NCI-H510A treated with DMSO at 0.1 percent for 48 hours (cell line): ENCODE measurements around the gene MAML2.

Experiments used
- DNase-seq: peaks from one replicate; lab custom pipeline; 2025; lab: John Stamatoyannopoulos, UW

MAML2 gene

DNA sequence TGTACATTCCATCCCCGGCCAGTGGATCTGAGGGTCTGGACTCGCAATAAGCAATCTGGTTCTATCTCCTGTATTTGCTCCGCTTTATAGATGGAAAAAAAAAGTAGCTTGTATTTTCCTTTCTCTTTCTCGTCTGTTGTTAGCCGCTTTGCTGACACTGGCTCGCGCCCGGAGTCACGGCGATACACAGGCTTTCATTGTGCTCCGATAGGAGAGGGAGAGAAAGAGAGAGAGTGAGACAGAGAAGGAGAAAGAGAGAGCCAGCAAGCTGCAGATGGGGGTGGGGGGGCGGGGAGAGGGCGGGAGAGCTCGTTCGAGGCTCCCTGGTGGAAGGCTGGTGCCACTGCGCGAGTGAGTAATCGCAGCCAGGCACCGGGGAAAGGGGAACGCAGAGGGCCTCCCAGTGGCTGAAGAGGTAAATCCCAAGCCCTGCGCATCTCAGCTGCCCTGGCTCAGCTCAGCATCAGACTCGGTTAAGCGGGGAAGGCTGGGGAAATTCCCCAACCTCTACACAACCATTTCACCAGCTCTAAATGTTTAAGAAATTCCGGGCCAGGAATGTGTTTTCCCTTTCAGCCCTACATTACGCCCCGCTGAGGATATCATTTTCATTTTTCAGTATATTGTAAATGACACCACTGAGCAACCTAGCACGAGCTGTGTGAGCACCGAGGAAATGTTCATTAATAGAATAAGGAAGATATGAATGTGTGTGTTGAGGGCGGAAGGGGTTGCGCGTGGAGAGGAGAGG lies at the start of gene MAML2:
MAML2 (minus strand) TSS at position 235 of the 751 bp plus-strand sequence. CDS start 1,300 bp downstream, outside the sequence.
- DNase-seq = peak; percentile 54

DNA sequence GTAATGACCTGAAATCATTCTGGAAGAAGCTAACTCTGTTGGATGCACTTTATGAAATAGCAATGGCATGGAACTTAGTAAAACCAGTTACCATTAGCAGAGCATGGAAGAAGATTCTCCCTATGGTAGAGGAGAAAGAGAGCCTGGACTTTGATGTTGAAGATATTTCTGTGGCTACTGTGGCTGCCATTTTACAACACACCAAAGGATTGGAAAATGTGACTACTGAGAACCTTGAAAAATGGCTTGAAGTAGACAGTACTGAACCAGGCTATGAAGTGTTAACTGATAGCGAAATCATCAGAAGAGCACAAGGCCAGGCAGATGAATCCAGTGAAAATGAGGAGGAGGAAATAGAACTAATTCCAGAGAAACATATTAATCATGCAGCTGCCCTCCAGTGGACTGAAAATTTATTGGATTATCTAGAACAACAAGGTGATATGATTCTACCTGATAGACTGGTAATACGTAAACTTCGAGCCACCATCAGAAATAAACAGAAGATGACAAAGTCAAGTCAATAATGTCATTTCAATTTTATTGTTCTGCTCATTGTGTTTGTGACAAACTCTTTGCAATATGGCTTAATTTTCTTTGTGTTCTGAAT lies 48.8 kb upstream of the MAML2 start:
- DNase-seq = no peak

DNA sequence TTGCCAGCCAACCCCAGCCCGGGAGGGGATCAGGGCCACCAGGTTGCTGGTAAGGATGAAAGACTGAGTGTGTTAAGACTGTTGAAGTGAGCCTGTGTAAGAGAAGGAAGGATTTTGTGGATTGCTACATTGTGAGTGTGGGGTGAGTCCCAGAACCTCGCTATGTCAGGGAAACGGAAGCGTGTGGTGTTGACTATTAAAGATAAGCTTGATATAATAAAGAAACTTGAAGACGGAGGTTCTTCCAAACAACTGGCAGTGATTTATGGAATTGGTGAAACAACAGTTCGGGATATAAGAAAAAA lies 47.4 kb upstream of the MAML2 start:
- no peak for DNase-seq

DNA sequence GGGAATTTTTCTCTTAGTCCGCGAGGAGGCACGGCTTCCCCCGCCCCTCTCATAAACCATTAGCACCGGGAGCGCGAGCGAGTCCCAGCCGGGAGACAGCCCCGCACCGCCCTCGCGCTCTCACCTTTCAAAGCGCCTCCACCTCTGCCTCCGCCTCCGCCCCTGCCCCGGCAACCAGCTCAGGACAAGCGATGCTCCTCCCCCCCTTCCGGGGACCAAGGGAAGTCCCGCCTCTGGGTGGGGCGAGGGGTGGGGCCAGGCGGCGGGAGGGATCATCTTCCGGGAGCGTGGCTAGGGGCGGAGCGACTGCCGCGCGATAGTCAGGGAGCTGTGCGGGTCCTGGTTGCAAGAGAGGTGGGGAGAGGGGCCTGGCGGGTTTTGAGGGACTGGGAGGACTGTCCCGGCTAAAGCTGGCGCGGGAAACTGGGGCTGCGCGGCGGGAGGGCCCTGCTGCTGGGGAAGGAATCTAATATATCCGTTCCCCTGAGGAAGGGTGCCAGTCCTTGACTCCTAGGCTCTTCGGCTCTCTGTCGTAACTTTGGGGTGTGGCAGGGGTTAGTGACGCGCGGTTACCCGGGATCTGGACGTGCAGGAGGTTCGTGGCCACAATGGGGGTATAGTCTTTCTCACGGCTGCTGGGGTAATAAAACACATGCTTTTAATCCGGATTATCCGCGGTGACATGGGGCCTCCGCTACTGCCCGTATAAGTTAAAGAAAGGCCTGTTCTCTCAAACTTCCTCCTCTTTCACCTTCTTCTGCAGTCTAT lies 46.9 kb upstream of the MAML2 start, which contains the start of the genes CCDC82 and JRKL:
CCDC82 (minus strand) TSS at position 193 of the 768 bp plus-strand sequence. CDS start 5,165 bp downstream, outside the sequence.
JRKL (plus strand) TSS at position 294 of the 768 bp plus-strand sequence. CDS start 637 bp downstream, outside the sequence.
- DNase-seq = peak; percentile 71

DNA sequence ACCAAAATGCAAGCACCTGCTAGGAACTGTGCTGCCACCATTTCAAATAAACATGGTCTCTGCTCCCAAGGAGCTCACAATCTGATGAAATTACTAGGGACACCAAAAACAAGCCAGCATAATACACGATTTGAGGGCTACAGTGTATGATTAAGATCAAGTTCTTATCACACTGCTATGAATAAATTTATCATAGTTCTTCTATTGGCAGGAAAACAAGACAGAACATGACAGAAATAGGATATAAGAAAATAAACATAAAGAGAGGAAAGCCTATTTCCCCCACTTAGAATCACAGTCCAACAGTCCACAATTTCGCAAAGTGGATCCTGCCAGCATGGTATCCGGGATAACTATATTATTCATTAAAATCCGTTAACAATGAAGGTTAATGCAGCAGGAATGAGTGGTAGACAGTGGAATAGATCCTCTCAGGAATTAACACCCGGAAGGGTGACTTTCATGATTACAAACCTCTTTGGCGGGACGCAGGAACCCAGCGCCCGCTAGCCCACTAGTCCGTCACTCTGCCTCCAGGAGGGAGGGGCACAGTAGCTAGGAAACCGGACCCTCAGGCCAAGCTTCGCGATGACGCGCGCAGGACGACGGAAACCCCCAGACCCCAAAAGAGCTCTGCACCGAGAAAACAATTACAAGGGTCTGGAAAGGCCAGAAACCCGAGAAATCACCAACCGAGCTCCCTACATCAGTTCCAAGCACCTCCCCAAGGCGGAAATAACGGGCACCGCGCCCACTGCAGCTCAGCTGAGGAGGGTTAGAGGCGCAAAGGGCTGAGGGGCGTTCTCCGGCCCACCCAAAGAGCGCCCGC lies 46.1 kb upstream of the MAML2 start:
- no peak for DNase-seq

DNA sequence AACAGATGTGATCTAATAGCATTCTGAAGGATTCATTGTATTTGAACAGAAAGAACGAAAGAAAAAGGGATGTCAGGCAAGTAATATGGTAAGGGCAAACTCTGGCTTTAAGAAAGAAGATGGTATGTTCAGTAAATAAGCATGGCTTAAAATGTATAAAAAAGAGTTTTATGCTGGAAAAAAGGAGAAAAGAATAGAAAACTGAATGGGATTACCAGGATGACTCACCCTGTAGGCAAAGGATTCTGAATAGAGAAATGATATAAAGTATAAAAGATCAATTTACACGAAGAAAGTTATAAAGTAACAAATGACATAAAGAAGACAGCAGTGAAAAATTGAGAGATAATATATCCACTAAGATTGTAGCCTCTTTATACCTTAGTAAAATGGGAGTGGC lies 42.2 kb upstream of the MAML2 start:
- no peak for DNase-seq

DNA sequence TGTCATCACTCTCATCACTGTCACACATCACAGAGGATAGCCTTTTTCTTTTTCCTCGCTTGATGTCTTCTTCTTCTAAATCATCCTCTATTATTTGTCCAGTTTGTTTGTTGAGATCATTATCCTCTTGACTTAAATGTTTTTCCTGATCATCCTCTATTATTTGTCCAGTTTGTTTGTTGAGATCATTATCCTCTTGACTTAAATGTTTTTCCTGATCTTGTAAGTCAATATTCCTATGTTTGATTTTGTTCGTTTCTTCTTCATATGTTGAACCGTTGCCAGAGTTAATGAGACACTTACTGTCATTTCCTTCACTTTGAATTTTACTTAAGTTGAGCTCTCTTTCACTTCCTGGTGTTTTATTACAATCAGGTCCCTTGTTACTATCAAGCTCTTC lies 41.2 kb upstream of the MAML2 start:
- peak; percentile 86 for DNase-seq

DNA sequence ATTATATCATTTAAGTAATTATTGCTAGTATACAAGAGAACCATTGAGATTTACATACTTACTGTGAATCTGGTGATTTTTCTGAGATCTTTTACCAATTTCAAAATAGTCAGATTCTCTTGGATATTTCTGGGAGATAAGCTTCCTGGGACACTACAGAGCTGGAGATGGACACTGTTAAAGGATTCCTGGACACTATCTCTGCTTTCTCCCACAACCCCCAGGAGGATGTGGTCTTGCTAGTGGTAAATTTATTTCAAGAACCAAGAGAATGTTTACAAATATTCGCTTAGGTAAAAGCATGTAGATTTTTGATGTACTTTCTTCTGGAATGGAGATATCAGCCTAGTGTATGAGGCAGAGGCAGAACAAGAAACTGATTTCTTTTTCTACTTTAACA lies 33.8 kb upstream of the MAML2 start:
- DNase-seq = no peak

DNA sequence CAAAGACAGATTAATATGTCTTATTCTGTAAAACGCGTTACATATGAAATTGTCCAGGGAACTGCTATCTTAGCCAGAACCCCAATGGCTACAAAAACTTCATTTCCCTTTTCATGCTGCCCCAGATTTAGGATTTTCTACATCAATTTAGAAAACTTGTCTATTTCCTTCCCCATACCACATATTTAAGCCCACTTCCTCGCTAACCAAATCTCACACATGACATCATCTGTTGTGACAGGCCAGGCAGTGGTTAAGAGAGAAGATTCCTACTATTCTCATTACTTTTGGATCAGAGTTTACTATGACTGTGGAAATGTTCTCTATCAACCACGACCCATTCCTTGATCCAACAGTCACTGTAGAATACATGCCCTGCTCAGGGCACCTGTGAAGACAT lies 30.8 kb upstream of the MAML2 start:
- DNase-seq = no peak

DNA sequence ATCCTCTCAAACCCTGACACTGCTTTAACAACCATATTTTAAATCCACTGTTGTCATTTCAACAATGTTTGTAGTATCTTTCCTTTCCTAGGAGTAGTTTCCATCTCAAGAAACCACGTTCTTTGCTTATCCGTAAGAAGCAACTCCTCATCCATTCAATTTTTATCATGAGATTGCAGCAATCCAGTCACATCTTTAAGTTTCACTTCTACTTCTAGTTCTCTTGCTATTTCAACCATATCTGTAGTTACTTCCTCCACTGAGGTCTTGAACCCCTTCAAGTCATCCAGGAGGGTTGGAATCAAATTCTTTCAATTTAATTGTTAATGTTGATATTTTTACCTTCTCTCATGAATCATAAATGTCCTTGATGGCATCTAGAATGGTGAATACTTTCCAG lies 24.3 kb upstream of the MAML2 start:
- DNase-seq = no peak

DNA sequence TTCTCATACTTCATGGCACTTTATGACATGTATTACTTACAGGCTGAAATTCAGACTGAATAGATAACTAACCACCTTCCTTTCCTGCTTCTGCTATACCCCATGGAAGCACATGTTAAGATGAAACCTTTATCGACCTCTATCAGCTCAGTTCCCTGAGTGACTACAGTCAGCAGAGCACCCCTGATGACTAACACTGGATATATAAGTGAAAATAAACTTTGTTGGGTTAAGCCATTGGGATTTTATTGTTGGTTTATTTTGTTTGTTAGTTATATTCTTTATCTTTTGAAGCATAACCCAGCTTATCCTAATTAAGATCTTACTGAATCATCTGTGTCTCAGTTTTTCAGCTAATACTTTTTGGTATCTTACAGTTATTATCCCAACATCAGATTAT lies 23.0 kb upstream of the MAML2 start:
- DNase-seq = no peak

DNA sequence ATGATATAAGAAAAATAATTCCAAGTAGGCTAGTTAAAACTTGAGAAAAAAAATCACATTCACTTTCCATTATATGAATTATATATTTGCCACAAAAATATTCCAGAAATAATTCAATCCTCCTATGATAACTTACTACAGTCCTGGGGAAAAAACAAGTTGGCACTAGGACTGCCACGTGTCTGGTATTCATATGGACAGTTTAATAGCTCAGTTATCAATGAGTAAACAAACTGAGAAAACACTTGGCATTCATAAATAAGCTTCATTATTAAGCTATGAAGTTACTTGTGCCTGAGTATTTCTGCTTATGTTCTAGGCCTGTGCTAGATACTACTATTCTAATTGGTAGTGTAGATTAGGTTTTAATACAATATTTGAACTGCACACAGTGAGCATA lies 22.5 kb upstream of the MAML2 start:
- DNase-seq = no peak

DNA sequence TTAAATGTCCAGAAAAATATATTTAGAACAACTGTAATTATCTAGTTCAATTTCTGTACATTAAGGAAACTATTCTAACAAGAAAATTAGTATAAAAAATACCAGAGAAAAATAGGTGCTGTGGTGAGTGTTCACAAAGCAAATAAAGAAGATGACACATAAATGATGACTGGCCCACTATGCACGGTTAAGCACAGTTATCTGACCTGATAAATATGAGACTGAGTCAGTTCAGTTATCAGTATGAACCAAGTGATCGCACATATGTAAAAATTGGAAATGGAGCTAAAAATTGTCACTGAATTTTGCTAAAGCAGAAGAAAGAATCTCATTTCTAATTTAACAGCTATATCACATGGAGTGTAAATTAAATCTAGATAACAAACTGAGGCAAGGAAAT lies 18.8 kb upstream of the MAML2 start:
- no peak for DNase-seq

DNA sequence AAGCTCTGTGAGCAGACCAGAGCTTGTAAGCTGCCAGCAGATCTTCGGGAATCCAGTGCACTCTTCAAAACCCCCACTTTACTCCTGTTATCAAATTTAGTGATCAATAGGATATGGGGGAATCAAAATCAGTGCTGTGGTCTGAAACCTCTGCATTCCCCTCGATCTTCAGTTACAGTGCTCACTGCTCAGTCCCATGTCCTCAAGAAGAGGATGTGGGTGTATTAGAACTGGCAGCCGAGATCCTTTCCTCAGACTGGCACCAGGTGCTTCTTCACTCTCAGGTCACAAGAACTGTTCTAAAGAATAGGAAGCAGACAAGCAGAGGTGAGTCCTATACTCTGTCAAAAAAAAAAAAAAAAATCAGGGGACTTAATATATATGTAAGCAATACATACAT lies 15.3 kb upstream of the MAML2 start:
- no peak for DNase-seq

DNA sequence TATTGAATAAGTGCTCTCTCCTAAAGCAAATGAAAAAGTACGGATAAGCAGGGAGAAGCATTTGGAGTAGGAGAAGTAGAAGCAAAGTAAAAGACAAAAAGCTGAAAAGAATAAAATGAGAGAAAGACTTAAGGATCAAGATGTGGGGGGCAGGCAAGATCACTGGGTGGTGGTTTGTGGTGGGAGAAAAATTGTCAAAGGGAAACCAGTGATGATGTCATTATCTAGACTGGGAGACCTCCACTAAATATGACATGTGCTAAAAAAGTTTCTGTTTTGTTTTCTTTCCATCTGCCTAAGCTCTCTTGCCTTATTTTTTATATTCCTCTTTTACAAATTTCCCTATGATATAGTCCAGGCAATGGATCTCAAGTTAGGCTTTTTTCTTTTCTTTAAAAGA lies 14.8 kb upstream of the MAML2 start:
- no peak for DNase-seq

DNA sequence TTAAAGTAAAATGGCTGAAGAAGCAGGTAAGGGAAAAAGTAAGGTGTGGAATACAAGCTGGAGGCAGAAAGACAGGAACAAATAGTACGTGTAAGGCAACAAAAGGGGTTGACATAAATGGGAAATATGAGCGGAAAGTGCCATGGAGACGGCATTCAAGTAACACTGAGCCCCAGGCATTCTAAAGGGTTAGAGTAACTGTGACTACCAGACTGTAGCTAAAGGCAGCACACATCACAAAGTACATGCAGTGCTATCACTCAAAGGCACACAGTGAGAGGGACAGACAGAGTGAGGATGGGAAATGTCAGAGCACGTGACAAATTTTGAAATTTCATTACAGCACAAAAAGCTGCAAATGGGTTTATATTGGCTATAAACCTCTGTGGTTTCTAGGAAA lies 13.9 kb upstream of the MAML2 start:
- DNase-seq = no peak

DNA sequence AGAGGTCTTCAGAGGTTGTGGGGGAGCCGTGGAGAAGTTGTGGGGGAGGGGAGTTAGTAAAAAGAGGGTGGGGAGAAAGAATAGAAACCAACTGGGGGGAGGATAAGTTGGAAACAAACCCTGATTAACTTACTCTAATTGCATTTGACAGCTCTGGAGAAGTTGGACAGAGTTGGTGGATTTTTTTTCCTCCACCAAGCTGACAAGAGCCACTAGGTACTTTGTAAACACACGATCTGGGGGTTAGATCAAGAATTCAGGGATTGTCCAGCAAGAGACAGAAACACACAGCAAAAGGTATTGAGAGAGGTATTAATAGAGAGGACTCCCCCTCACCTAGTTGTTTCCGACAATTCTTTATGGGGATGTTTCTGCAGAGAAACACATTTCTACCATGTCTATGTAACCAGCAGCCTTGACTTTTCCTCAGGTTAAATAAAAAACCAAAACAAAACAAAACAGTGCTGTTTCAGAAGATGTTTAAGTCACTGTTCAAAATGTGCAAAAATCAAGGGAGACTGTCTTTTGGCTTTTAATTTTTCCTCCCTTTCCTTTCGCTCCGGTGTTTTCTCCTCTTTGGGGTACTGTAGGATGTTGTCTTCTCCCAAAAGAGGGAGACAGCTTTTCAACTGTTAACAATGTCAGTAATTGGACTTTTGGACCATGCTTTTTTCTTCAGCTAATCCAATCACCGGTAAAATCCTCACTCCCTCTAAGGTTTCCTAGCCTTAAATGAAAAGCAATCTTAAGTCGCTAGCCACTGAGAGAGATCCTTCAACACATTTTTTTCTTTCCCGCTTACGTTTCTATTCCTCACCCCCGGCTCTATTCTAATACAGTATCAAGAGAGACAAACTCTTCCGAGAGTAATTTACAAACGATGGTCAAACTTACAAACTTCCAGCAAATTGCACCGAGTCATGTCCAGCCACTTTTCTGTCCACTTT lies 708 bp downstream of the MAML2 start:
- DNase-seq = peak; percentile 27

DNA sequence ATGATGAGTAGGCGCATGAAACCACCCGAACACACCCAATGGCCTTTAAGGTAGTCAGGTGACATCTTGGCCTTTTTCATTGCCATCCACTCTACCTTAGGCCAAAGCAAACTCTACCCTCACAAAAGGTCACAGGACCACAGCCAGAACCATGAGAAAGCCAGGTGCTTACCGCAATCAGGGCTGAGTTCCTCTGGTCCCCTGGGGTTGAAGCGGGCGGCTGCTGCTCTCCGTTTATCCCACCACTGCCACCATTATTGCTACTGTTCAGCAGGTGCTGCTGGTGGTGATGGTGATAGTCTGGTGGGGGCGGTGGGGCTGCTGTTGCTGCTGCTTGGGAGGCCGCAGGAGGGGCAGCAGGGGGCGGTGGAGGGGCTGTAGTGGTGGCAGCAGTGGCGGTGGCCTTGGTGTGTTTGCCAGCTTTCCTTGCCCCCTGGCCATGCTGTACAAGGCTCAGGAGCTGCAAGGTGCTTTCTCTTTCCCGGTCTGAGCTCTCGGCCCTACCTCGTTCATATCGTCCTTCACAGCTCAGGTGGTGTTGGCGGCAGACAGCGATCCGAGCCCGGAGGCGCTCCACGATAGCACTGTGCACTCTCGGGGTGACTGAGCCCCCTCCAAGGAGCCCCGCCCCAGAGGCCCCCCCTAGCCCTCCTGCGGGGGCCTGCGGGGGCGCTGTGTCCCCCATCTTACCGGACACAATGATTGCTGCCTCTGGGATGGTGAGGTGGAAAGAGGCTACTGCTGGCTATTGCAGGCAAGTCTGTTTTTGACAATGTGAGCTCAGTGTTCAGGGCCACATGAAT lies 1.6 kb downstream of the MAML2 start:
- no peak for DNase-seq

DNA sequence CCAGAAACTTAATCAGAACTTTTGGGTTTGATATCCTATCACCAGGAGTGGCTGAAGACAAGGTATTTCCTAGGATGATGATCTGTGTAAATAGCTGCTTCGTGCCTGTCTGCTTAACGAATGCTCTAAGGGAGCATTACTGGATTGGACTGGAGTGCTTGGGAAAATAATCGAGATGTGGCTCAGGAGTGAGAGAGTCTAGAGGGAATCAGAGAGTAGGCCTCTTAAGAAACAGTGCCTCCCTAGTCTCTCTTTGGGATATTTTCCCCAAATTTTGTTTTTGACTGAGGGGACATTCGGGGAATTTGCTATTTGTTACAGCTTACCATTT lies 2.5 kb downstream of the MAML2 start:
- no peak for DNase-seq
